BJ (cell line): Measurements from ENCODE around the gene DIP2B. TPM values are rescaled to one million over a fixed set of nuclear protein-coding genes. Genes with fewer than 3 reads are reported as not detected.
"Not testable (repeated sequence)": the region's sequence is repeated elsewhere in the genome, so short reads cannot be mapped to it uniquely, and the experiment has no call there.

Source experiments
- CTCF ChIA-PET: fragments of 350-600 bp; formaldehyde crosslinking; extraction: SDS; loops from one replicate; lab custom pipeline; 2021; ENCODE audit warnings: antibody characterized with exemption, inconsistent platforms; lab: Yijun Ruan, JAX
- POLR2A ChIA-PET: fragments of 300-600 bp; sonication (Branson Sonifier 250); formaldehyde crosslinking; extraction: SDS; loops from one replicate; lab custom pipeline; 2021; ENCODE audit warnings: antibody characterized with exemption; lab: Charles Lee
- DNase-seq: peaks from one replicate; pipeline ENCODE4 v3.0.0-alpha.2; 2011; ENCODE audit warnings: low read depth
- H3K27me3 ChIP-seq: 2 replicates; pipeline ENCODE4 v1.6.0; 2011; ENCODE audit warnings: low read length; ENCODE audit not compliant: control insufficient read depth, insufficient read depth
- H3K36me3 ChIP-seq: 2 replicates; pipeline ENCODE4 v1.5.1; 2011; ENCODE audit warnings: low read length; ENCODE audit not compliant: control insufficient read depth, insufficient read depth
- H3K4me3 ChIP-seq: 2 replicates; pipeline ENCODE4 v1.5.1; 2011; ENCODE audit warnings: low read depth, mild to moderate bottlenecking, control low read depth, low read length
- polyA plus RNA-seq: library from polyadenylated mRNA; depleted of rRNA; stranded (reverse); fragments of >200 nt; gene quantifications from 2 replicates; pipeline ENCODE4 v1.2.3, GENCODE V29; 2011
- TF ChIP-seq, protein P1 (sequence below): IDR thresholded peaks from 2 replicates; pipeline ENCODE4 v1.5.1; 2011; ENCODE audit warnings: low read depth, mild to moderate bottlenecking, control low read depth, inconsistent platforms, low read length, moderate library complexity; ENCODE audit not compliant: insufficient read depth

The DIP2B gene
- polyA plus RNA-seq, 1 experiment = 13.2 TPM

DNA sequence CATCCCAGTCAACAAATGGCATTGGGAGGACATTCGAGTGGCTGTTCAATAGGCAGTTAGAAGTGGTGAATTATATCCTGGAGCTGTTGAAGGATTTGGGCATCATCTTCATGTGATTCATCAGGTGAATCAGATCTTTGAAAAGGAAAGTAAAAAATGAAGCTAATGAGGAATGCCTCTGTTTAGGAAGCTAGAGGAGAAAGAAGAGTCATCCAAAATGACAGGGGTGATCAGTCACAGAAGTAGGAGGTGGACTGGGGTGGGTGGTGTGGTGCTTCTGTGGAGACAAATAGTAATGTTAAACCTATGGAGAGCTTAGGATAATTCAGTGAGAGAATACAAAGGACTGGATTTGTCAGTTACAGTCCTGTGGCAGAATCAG lies 32.7 kb downstream of the DIP2B start:
- Histone ChIP-seq H3K36me3 (no peaks in the 10 kb centered on the region), H3K4me3 (no peak overlapping the region), H3K27me3 (no peaks in the 10 kb centered on the region)
- DNase-seq = no peak
- TF ChIP-seq, protein P1, sequence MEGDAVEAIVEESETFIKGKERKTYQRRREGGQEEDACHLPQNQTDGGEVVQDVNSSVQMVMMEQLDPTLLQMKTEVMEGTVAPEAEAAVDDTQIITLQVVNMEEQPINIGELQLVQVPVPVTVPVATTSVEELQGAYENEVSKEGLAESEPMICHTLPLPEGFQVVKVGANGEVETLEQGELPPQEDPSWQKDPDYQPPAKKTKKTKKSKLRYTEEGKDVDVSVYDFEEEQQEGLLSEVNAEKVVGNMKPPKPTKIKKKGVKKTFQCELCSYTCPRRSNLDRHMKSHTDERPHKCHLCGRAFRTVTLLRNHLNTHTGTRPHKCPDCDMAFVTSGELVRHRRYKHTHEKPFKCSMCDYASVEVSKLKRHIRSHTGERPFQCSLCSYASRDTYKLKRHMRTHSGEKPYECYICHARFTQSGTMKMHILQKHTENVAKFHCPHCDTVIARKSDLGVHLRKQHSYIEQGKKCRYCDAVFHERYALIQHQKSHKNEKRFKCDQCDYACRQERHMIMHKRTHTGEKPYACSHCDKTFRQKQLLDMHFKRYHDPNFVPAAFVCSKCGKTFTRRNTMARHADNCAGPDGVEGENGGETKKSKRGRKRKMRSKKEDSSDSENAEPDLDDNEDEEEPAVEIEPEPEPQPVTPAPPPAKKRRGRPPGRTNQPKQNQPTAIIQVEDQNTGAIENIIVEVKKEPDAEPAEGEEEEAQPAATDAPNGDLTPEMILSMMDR = no peak
- CTCF ChIA-PET = interaction anchor here (1.0 to 1.7 kb wide), 3 partner anchors 13 to 426 kb away, joined by 3 to 7 read pairs (median 4); partner anchors contain the start of gene COX14
- POLR2A ChIA-PET = interaction anchor here (0.5 to 0.6 kb wide), 2 partner anchors 50 to 1198 kb away, joined by 3 read pairs; no protein-coding TSS in a partner anchor

DNA sequence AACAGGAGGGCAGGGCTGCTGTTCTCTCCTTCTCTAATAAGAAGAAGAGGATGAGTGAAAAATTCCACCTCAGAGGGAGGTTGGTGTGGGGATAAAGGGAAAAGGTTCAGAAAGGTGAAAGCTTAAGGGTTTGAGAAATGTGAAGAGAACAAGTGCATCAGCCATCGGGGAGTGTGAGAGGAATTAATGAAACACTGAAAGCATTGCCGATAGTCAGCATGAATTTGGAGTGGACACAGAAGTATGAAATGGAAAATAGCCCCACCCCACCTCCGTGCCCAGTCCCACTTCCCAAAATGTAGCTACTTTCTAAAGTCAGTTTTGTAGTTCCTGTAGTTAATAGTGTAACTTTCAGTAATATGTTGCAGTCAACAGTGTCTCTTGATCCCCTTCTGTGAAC lies 33.4 kb downstream of the DIP2B start:
- H3K4me3 ChIP-seq = no peak overlapping the region
- POLR2A ChIA-PET = interaction anchor here (0.5 to 0.6 kb wide), 2 partner anchors 51 to 1199 kb away, joined by 3 read pairs; no protein-coding TSS in a partner anchor
- TF ChIP-seq, protein P1 = no peak
- no peaks in the 10 kb centered on the region for H3K36me3 ChIP-seq
- H3K27me3 ChIP-seq = no peaks in the 10 kb centered on the region
- DNase-seq = no peak
- CTCF ChIA-PET = interaction anchor here (0.5 to 1.7 kb wide), 4 partner anchors 12 to 475 kb away, joined by 3 to 7 read pairs (median 4); partner anchors contain the start of gene COX14

DNA sequence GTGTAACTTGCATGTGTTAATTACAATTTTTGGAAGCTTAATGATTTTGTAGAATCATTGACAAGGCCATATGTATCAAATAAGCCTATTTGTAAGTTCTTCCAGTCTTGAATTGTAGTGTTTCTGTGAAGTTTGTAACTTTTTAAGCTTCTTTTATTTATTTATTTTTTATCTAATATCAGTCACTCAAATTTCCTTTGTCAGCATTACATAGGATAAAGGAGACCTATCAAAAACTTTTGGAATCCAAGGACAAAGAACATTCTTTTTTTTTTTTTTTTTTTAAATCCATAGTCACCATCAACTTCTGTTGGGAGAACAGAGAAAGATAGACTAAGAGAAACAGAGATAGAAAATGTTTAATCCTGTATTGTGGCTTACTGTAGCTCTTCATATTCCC lies 36.4 kb downstream of the DIP2B start:
- DNase-seq = no peak
- H3K4me3 ChIP-seq = no peak overlapping the region
- TF ChIP-seq, protein P1 = no peak
- ChIA-PET POLR2A (interaction anchor here (0.7 kb wide), 1 partner anchor 12 kb away, joined by 11 read pairs; no protein-coding TSS in a partner anchor), CTCF (interaction anchor here (0.6 kb wide), 1 partner anchor 431 kb away, joined by 3 read pairs; no protein-coding TSS in a partner anchor)
- H3K36me3 ChIP-seq = no peaks in the 10 kb centered on the region
- H3K27me3 ChIP-seq = no peaks in the 10 kb centered on the region

DNA sequence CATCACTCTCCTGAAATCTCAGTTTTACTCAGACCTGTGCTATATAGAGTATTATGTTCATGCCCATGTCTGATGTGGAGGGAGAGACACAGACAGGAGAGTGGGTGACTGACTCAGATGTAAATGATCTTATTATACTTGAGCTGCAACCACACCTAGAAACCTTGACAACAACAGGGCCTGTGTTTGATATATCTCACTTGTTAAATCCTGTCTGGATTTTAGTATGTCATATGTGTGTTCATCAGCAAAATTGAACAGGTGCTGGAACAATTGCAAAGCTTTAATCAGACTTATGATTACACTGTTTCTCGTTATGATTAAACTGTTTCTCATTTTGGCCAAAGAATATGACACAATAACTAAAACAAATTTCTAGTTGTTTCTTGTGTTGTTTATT lies 37.7 kb downstream of the DIP2B start:
- DNase-seq = no peak
- ChIA-PET POLR2A (no interaction called here), CTCF (interaction anchor here (0.6 kb wide), 1 partner anchor 96 kb away, joined by 5 read pairs; no protein-coding TSS in a partner anchor)
- H3K36me3 ChIP-seq = no peaks in the 10 kb centered on the region
- TF ChIP-seq, protein P1 = no peak
- H3K27me3 ChIP-seq = no peaks in the 10 kb centered on the region
- H3K4me3 ChIP-seq = no peak overlapping the region

DNA sequence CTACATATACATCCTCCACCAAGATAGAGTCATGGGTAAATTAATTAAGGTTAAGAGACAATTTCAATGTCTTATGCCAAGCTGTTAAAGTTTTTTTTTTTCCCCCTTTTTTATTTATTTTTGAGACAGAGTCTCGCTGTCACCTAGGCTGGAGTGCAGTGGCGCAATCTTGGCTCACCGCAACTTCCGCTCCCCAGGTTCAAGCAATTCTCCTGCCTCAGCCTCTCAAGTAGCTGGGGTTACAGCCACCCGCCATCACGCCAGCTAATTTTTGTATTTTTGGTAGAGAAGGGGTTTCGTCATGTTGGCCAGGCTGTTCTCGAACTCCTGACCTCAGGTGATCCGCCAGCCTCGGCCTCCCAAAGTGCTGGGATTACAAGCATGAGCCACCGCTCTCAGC lies 38.4 kb downstream of the DIP2B start:
- H3K27me3 ChIP-seq, H3K36me3 ChIP-seq, H3K4me3 ChIP-seq, CTCF ChIA-PET, POLR2A ChIA-PET, DNase-seq: not testable (repeated sequence)

DNA sequence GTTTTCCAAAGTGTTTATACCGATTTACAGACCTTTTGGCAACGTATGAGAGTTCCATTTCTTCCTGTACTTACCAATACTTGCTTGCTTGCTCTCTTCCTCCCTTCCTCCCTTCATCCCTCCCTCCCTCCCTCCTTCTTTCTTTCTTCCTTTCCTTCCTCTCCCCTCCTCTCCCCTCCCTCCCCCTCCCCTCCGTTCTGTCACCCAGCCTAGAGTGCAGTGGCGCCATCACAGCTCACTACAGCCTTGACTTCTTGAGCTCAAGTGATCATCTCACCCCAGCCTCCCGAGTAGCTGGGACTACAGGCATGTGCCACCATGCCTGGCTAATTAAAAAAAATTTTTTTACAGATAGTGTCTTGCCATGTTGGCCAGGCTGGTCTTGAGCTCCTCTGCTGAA lies 40.4 kb downstream of the DIP2B start:
- ChIA-PET POLR2A (no interaction called here), CTCF (no interaction called here)
- no peak for DNase-seq
- TF ChIP-seq, protein P1 = no peak
- H3K4me3 ChIP-seq = no peak overlapping the region
- no peaks in the 10 kb centered on the region for H3K36me3 ChIP-seq
- no peaks in the 10 kb centered on the region for H3K27me3 ChIP-seq
